ENCODE measurements around the gene USP13.
"Not testable (repeated sequence)": the region's sequence is repeated elsewhere in the genome, so short reads cannot be mapped to it uniquely, and the experiment has no call there.

USP13 gene, protein sequence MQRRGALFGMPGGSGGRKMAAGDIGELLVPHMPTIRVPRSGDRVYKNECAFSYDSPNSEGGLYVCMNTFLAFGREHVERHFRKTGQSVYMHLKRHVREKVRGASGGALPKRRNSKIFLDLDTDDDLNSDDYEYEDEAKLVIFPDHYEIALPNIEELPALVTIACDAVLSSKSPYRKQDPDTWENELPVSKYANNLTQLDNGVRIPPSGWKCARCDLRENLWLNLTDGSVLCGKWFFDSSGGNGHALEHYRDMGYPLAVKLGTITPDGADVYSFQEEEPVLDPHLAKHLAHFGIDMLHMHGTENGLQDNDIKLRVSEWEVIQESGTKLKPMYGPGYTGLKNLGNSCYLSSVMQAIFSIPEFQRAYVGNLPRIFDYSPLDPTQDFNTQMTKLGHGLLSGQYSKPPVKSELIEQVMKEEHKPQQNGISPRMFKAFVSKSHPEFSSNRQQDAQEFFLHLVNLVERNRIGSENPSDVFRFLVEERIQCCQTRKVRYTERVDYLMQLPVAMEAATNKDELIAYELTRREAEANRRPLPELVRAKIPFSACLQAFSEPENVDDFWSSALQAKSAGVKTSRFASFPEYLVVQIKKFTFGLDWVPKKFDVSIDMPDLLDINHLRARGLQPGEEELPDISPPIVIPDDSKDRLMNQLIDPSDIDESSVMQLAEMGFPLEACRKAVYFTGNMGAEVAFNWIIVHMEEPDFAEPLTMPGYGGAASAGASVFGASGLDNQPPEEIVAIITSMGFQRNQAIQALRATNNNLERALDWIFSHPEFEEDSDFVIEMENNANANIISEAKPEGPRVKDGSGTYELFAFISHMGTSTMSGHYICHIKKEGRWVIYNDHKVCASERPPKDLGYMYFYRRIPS

DNA sequence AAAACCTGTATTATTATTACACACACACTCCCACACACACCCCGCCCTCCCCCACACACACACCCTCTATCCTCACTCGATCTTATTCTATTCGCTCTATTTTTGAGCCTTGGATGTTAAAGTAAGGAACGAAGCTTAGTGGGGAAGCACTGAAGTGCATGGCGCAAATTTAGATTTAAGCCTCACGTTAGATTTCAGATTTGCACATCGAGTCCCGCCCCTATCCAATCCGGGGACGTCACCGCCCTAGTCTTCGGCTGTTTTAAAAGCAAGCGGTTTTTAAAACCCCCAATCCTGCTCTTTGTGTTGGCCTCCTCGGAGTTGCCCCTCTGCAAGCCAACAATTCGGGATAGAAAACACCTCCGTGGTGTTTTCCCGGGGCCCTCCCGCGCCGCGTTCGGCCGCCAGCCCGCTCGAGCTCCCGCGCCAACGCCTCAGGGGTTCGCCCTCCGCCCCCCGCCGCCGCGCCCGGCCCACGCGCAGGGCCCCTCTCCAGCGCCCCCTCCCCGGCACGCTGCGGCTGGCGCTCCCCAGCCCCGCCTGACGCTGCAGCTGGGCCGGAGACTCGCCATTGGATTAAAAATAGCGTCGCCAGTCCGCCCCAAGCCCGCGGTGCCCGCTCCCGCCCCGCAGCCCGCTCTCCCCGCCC, at the start of gene USP13:
Gene USP13, plus strand, starts transcription at position 594 of the 649 bp plus-strand sequence. CDS start 186 bp downstream, outside the sequence.
- DNase-seq: peak; percentile 81

DNA sequence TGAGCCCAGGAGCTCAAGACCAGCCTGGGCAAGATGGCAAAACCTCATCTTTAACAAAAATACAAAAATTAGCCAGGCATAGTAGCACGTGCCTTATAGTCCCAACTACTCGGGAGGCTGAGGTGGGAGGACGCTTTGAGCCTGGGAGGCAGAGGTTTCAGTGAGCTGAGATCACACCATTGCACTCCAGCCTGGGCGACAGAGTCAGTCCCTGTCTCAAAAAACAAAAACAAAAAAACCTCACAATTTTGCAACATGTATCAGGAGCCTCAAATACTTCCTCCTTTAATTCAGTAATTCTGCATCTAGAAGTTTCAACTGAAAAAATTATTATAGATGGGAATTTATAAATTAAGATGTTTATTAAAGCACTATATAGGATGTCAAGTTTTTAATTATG, 49.5 kb upstream of the USP13 start:
- DNase-seq: no peak

DNA sequence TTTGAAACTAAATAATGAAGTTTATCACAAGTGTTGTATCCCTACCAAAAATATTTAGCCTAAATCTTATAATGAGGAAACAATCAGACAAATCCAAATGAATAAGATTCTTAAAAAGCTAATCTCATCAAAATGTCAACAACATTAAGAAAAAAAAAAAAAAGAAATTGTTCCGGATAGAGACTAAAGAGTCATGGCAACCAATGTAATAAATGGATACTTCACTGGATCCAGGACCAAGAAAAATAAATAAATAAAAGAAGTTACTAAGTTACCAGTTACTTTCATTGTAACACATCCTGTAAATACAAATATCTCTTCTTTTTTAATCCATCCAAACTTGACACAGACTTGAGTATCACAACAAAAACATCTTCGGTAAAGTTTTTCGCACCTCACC, 49.0 kb upstream of the USP13 start:
- DNase-seq: no peak

DNA sequence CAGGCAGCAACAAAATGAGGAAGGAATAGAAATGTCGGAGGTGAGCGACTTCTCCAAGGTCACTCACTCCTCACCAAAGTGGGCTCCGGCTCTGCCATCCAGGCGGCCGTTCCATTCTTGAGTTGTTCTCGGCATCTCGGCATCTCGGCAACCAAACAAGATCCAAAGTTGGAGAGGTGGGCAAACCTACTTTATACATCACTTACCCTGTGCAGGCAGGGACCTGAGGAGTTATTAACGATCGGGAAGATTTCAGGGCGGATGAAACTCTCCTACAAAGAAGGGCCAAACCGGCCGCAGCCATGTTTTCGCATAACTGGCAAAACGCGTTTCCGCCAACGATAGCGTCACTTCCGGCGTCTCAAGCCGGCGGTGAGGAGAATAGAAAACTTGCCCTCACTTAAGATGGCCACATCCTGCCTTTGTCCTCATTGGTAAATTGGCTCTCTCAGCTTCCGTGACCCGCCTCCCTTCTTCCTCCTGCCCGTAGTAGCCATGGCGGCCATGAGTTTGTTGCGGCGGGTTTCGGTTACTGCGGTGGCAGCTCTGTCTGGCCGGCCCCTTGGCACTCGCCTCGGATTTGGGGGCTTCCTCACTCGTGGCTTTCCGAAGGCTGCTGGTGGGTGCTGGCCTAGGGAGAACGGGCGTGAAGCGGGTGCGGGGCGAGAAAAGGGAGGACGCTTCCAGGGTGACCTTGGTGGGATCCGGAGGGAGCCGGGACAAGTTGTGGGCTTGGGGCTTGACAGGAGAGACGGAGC, 48.3 kb upstream of the USP13 start, which contains the start of the genes MRPL47 and NDUFB5:
Gene MRPL47, minus strand, starts transcription at position 318 of the 758 bp plus-strand sequence. Its CDS starts 14 bp downstream, at position 304.
Gene NDUFB5, plus strand, starts transcription at position 474 of the 758 bp plus-strand sequence. Its CDS starts 22 bp downstream, at position 496.
- DNase-seq: peak; percentile 96

DNA sequence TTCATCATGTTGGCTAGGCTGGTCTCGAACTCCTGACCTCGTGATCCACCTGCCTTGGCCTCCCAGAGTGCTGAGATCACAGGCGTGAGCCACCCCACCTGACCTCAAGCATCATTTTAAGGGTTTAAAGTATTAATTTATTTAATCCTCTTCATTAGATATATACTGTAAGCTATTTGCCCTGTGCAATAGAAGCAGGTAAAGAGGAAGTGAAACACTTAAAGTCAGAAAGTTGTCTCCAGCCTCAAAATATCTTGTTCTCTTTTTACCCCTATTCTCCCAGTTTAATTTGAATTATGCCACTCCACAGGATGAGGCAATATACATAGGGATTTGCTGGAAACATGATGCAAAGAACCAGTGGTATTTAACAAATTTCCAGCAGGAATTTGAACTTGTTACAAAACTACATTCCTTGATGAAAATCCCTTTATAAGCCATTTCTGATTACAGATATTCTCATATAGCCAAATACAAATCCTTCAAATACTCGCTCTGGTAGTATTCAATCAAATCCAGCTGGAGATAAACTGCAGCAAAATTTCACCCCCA, 46.2 kb upstream of the USP13 start:
- no peak for DNase-seq

DNA sequence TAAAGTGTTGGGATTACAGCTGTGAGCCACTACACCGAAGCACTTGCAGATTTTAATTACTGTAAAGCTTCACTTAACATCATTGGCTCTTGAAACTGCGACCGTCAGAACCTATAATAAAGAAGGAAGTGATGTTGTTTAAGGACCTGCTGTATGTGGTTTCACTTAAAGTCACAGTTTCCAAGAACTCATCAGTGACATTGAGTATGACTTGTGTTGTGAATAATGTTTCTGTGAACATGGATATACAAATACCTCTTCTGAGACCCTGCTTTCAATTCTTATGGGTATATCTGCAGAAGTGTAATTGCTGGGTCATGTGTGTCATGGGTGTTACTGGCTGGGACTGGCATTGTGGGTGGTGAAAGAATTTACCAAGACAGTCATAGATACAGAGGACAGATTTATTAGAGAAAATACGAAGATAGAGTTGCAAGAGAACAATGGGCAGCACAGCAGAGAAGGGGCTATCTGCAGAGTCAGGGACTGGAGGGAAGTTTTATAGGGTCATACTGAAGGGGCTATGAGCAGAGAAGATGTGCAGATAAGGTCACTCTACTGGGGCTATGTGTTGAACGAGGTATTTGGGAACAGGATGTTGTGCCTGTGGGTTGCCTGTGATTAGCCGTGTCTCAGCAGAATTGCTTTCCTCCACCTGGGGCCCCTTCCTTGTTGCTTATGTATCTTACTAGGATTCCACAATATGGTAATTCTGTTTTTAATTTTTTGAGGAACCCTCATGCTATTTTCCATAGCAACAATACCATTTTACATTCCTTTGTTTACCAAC, 43.7 kb upstream of the USP13 start:
- DNase-seq: no peak

DNA sequence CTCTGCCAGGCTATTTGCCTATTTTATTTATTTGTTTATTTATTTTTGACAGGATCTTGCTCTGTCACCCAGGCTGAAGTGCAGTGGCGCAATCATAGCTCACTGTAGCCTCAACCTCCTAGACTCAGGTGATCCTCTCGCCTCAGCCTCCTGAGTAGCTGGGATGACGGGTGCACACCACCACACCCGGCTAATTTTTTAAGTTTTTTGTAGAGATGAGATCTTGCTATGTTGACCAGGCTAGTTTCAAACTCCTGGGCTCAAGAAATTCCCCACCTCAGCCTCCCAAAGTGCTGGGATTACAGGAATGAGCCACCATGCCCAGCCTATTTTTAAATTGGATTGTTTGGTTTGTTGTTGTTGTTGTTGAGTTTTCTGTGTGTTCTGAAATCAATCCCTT, 42.8 kb upstream of the USP13 start:
- DNase-seq: no peak

DNA sequence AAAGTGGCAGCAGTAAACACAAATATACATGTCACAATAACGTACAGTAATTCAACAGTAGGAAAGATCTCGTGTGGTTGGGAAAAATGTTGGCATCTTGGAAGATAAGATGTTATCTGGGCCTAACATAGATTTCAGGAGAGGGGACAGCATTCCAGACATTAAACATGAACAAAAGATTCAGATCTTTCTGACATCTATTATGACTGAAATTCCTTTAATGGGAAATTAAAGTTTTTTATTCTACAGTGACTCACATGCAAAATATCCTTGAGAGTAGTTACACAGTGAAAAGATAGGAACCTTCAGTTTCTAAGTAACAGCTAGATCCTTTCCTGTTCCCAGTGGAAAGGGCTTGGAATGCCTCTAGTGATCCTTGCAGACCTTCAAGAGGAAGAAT, 39.0 kb upstream of the USP13 start:
- no peak for DNase-seq

DNA sequence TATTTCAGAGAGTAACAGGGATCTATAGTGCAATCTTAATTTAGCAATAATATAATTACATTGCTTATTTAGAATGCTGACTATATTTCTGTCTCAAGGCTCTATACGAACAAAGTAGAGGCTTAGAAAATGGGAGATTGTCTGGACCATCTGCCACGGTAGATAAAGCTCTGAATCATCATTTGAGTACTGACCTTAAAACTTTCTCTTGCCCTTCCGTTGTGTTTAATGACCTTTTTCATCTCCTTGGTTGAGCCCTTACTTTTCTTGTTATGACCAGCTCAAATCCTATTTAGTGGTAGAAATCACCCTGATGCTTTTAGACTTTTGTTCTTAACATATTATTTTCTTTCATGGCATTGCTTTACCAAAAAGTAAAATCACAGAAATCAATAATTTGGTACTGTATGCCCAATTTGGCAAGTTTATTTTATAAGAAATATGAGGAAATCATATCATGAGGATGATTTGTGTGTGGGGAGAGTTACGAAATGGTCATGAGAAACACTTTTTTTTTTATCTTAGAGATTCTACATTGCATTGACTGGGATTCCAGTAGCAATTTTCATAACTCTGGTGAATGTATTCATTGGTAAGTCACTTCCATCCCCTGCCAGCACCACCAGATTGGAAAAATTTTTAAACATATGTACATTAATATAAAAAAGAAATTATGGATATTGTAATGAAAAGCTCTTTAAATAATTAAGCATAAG, 37.2 kb upstream of the USP13 start:
- DNase-seq: no peak

DNA sequence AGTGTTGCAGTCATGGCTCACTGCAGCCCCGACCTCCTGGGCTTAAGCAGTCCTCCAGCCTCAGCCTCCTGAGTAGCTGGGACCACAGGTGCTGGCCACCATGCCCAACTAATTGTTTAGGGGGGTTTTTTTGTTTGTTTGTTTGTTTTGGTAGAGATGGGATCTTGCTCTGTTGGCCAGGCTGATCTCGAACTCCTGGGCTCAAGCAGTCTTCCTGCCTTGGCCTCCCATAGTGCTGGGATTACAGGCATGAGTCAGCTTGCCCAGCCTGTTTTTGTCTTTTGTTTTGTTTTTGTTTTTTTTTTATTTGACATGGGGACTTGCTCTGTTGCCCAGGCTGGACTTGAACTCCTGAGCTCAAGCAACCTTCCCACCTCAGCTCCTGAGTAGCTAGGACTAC, 30.8 kb upstream of the USP13 start:
- DNase-seq: no peak

DNA sequence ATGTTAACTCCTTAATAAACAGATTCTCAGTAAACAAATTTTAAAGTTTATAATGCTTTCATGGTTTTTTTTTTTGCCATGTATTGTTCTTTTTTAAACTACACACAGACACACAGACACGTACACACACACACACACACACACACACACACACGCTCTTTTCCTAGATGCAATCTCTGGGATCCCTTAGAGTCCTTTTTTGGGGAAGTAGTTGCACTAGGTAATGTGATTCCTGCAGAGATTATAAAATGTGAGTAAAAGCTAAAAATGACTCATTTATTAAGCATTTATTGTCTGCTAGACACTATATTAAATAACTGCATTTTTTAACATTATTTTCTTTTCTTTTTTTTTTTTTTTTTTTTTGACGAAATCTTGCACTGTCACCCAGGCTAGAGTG, 28.4 kb upstream of the USP13 start:
- DNase-seq: no peak

DNA sequence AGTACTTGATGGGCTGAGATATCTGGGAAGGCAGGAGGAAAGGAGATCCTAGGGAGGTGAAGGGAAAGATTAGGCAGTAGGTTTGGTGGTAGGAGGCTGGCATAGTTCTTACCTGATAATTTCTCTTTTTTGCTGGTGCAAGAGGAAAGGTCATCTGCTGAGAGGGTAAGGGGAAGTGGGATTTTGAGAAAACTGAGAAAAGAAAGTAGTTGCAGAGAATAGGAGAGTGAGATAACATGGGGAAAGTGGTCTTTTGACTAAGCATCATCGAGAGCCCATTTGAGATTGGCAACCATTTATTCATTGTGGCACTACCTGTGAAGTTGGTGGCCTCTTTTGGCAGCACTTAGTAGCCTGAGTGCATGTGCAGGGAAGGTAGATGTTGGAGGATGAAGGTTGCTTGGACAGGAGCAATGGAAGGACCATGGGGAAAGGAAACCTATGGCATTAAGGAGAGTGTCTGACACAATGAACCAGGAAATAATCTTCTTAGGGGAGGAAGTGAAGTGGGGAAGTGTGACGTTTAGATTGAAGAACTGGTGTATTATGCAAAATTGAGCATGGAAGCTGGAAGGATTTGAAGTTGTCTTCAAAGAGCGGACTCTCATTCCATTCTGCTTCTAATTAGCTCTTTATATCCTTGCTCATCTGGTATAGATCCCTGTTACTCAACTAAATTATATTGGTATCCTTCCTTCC, 21.9 kb upstream of the USP13 start:
- no peak for DNase-seq

DNA sequence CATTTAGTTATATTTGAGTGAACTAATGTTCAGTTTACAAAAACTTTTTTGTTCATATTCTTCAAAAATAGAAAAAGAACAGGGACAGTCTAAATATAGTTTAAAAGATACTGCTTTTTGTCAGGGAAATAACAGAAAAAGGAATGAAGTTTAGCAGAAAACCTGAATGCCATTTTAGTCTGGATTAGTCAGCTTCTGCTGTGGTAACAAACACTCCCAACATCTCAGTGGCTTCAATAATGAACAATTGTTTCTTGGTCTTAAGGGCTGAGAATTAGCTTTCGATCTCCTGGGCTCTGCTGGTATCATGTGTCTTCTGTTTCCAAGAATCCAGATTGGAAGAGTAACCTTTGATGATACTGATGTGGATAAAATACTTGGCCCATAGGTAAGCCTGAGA, 12.4 kb upstream of the USP13 start:
- no peak for DNase-seq

DNA sequence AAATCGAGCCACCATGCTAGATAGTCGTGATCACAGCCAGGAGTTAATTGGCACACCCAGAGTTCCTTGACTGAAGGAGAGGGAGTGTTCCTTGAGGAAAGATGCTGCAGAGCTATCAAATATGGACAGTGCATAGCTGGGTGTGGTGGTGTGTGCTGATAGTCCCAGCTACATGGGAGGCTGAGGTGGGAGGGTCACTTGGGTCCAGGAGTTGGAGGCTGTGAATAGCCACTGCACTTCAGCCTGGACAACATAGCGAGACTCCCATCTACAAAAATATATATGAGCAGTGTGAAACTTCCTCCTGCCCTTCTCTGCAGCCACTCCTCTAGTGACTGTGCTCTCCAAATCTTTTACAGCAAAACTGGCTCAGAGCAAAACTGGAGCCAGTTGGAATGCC, 10.0 kb upstream of the USP13 start:
- DNase-seq: no peak

DNA sequence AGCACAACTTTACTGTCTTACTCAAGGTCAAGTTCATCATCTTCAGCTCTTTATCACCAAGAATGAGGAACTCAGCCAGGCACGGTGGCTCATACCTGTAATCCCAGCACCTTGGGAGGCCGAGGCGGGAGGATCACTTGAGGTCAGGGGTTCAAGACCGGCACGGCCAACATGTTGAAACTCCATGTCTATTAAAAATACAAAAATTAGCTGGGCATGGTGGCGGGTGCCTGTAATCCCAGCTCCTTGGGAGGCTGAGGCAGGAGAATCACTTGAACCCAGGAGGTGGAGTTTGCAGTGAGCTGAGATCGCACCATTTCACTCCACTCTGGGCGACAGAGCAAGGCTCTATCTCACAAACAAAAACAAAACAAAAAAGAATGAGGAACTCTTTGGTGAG, 9.0 kb upstream of the USP13 start:
- DNase-seq: not testable (repeated sequence)

DNA sequence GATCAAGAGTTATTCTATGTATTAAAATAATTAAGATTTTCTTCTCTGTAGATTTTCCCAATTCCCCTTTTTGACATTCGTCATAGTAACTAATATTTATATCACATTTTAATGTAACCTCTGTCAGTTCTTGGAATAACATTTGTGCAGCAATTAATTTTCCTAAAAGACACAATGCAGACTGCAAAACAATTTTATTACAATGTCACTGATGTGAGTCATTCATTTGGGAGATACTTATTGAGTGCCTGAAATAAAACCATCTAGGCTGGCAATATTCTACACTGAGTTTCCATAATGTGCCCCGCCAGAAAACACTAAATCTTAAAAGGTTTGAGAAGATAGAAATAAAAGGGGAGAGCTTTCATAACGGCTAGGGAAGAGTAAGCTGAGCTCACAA, 6.7 kb upstream of the USP13 start:
- no peak for DNase-seq

DNA sequence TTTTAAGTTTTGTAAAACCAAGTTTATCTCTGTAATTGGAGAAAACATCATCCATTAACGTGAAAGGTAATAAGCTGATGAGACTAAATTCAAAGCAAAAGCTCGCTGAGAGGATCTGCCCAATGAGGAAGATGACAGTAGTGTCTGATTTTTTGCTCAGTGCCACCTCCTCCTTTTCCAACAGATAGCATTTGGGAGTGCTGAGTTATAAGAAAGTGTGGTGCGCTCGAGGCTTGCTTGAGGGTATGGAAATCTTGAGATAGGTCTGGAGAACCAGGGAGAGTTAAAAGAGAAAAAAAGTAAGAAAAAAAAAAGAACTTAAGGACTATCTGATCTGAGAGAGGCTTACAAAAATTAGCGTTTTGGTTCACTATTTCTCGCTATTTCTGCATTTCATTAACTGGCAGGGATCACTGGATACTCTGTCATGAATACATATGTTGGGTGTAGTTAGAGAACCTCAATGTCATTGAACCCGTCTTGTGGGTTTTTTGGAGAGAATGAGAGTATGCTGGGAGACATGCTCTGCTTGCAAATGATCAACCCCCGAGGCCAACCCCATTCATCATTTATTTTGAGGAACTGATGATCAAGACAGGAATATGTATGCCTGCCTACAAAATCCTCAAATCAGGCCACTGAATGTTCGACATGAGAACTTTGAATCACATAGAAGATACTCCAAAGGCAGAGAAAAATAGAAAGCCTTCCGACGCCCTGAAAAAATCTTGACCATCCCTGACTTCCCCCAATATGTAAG, 973 bp upstream of the USP13 start:
- DNase-seq: no peak

DNA sequence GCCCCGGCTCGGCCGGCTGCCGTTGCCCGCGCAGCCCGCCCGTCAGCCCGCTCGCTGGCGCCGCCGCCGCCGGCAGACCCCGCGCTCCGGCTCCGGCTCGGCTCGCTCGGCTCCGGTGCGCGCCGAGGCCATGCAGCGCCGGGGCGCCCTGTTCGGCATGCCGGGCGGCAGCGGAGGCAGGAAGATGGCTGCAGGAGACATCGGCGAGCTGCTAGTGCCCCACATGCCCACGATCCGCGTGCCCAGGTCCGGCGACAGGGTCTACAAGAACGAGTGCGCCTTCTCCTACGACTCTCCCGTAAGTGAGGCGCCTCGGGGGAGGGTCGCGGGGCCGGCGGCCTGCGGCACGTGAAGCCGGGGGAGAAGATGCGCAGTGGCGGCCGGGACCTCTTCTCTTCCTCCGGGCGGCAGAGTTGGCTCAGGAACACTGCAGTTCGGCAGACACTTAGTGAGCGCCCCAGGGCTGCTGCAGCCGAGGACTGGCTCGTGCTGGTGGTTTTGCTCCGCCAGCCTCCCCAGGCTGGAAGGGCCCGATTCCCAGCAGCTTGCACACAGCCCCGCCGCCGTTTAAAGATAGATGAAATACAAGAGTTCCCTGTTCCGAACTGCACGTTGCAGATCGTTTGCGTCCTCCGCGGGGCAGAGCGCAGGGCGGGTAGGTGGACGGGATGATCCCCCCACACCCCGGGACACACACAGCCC, 407 bp downstream of the USP13 start:
- peak; percentile 95 for DNase-seq

DNA sequence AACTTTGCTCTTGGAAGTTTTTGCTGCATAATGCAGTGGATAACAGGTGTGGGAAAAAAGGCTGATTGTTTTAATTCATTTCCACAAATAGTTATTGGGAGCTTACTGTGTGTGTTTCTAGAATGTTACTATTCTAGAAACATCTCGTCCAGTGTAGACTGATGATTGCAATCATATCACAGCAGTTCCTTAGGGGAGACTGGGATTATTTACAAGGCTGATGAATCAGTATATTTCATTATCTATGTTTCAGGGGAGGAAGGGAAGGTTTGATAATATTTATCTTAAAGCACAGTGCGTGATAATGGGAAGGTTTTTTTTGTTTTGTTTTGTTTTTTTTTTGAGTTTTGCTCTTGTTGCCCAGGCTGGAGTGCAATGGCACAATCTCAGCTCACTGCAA, 2.4 kb downstream of the USP13 start:
- no peak for DNase-seq
